CD4-positive, alpha-beta T cell treated with Interleukin-2 at 100 ng/mL for 4 hours (primary cell): ENCODE data around the gene EEIG1.

Experiments
- DNase-seq: peaks from one replicate; pipeline ENCODE4 v3.0.0-alpha.2; 2020; ENCODE audit warnings: low spot score

Gene EEIG1

DNA sequence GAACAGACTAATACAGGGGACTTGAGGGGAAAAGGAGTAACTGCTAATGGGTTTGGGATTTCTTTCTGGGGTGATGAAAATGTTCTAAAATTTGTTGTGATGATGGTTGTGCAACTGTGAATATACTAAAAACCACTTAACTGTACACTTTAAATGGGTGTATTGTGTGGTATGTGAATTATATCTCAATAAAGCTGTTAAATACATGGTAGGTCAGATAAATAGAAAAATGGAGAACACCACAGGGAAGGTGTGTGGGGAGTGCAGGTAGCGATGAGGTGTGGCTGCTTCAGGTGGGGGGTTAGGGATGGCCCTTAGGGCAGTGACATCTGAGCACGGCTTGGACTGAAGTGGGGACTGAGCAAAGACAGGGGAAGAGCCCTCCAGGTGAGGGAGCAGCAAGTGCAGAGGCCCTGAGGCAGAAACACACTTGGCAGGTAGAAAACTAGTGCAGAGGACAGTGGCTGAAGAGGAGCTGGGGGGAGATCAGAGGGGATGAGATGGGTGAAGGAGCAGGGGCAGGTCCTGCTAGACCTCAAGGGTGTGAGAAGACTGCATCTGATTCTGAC, 20.9 kb downstream of the EEIG1 start:
- DNase-seq = no peak

DNA sequence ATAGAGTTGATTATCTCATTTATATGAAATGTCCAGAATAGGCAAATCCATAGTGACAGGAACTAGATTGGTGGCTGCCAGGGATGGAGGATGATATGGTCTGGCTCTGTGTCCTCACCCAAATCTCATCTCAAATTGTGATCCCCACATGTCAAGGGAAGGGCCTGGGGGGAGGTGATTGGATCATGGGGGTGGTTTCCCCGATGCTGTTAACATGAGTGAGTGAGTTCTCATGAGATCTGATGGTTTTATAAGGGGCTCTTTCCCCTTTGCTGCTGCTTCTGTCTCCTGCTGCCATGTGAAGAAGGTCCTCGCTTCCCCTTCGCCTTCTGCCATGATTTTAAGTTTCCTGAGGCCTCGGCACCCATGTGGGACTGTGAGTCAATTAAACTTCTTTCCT, 21.4 kb downstream of the EEIG1 start:
- no peak for DNase-seq

DNA sequence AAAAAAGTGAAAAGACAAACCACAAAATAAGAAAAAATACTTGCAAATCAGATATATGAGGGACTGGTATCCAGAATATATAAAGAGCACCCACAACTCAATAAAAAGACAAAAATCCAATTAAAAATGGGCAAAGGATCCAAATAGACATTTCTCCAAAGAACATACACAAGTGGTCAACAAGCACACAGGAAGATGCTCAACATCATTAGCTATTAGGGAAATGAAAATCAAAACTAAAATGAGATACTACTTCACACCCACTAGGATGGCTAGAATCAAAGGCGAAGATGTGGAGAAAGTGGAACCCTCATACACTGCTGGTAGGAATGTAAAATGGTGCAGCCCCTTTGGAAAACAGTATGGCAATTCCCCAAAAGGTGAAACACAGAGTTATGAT, 22.1 kb downstream of the EEIG1 start:
- no peak for DNase-seq

DNA sequence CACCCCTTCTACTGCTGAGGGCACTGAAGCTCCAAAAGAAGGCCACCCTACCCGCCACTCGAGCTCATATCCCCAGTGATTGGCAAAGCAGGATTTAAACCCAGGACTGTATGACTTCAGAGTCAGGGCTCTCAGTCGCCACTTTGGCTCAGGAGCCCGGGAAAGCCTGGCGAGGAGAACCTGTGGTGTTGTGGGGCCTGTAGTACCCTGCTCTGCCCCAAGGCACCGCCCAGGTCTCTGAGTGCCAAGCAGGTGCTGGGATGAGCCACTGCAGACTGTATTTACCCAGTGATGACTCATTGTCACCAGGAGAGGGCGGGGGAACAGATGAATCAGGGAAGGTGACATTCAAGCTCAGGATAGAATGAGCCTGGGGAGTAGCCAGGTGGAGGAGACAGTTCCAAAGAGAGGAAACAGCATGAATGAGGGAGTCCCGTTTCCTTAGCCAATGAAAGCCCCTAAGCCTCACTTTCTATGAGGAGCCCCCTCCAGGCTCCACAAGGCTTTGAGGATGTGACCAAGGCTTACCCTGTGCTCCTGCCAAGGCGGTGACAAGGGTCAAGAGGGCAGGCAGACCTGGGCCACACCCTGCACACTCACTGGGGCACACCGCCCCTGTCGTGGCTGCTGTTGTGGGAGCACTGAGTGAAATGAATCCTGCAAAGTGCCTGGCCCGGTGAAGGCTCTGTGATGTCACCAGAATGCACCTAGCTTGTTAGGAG, 25.3 kb downstream of the EEIG1 start:
- peak; percentile 91 for DNase-seq

GRCh38 chr9:127954831-127955293, 25.9 kb downstream of the EEIG1 start:
- DNase-seq = no peak

- no peak for DNase-seq
Observed at GRCh38 chr9:127953768-127954505, 26.9 kb downstream of the EEIG1 start.

- DNase-seq = no peak
Observed at GRCh38 chr9:127953154-127953553, 27.6 kb downstream of the EEIG1 start.

GRCh38 chr9:127950513-127951289, 30.1 kb downstream of the EEIG1 start:
- DNase-seq = no peak

GRCh38 chr9:127949827-127950512, 30.8 kb downstream of the EEIG1 start:
- DNase-seq = no peak

DNA sequence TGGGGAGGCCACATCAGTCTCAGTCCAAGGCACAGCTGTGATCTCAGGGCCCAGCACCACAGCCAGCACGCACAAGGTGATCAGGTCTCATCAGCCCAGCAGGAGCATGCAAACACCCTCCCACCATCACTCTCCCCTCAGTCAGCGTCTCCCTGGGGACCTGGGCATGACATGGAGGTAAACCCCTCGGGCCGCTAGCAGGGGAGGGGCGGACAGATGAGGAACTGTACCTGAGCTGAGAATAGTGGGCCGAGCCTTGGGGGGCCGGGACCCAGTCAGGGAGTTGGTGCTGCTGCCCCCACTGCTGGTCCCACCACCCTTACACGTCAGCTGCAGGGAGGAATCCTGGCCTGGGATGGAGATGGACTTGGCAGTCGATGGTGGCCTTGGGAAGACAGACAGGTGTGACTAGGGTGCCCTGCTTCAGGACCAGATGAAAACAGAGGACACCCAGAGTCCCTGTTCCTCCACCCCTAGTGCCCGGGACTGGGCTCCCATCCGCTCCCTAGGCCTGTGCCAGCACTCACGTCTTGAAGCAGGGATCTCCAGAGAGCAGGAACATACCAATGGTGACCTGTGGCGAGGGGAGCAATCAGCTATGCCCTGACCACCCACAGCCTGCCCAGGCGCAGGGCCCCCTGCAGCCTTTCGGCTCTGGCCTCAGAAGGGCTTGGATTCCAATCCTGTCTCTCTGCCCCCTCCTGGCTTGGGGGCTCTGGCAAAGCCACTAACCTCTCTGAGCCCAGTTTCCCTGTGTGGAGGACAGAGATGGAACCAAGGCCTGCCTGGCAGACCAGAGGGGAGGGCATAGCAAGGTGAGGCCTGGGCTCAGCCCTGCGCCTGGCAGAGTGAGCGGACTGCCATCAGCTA, 32.7 kb downstream of the EEIG1 start:
- DNase-seq = no peak

DNA sequence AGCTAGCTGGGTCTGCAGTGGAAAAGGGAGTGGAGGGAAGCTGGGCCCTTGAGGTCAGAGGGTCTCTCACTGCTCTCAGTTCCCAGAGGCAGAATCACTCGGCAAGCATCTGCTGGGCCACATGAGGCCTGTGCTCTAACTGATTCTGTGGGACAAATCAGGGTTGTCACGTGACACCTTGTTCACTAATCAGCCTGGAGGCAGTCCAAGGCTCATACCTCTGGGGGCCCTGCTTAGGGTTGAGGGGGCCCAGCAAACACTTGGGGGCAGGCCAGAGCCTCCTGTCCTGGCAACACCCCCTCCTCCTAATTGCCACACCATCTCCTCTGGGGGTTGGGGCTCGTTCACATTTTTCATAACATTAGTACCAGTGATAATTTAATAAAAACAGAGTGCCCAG, 34.1 kb downstream of the EEIG1 start:
- no peak for DNase-seq

- DNase-seq = no peak
Observed at GRCh38 chr9:127945942-127946341, 34.8 kb downstream of the EEIG1 start.

DNA sequence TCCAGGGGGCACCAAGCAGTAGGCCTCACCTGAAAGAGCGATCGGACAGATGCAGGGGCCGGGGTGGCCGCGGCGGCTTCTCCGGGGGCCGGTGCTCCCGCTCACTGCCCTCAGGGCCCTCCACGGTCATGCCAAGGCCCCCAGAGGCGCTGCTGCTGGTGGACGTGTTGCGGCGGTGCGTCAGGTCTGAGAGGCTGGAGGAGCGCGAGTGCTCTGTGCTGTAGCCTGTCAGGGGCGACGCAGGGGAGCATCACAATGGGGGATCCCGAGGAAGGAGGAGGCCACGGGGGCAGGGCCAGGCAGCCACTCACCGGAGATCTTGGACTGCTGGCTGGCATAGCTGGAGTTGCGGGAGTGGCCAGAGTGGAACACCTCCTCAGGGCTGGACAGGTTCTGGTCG, 35.5 kb downstream of the EEIG1 start:
- no peak for DNase-seq

- DNase-seq = no peak
Observed at GRCh38 chr9:127944586-127945218, 36.1 kb downstream of the EEIG1 start.

GRCh38 chr9:127943731-127944144, 37.1 kb downstream of the EEIG1 start:
- peak; percentile 72 for DNase-seq

DNA sequence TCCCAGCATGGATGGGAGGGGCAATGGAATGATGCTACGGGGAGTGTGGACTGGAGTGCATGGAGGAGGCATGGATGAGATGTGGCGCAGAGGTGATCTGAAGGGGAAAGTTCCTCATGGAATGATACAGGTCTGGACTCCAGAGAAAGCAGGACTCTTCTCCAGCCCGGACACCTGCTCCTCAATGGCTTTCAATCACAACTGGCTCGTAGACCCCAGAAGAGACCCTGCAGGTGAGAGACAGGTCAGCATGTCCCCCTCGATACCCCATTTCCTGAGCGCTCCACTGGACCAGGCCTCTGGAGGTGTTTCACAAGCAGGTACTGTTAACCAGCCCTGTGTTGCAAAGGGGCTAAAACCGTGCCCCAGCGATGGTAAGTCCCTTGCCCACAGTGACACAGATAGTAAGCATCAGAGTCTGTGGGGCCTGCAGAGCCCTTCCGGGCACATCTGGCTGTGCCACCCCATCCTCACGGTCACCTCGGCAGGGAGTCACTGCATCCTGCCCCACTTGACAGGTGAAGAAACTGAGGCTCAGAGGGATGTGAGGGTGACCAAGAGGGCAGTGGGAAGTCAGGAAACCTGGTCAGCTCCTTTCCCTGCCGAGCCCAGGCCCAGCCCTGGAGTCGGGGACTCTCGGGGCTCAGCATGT, 37.7 kb downstream of the EEIG1 start:
- DNase-seq = no peak

DNA sequence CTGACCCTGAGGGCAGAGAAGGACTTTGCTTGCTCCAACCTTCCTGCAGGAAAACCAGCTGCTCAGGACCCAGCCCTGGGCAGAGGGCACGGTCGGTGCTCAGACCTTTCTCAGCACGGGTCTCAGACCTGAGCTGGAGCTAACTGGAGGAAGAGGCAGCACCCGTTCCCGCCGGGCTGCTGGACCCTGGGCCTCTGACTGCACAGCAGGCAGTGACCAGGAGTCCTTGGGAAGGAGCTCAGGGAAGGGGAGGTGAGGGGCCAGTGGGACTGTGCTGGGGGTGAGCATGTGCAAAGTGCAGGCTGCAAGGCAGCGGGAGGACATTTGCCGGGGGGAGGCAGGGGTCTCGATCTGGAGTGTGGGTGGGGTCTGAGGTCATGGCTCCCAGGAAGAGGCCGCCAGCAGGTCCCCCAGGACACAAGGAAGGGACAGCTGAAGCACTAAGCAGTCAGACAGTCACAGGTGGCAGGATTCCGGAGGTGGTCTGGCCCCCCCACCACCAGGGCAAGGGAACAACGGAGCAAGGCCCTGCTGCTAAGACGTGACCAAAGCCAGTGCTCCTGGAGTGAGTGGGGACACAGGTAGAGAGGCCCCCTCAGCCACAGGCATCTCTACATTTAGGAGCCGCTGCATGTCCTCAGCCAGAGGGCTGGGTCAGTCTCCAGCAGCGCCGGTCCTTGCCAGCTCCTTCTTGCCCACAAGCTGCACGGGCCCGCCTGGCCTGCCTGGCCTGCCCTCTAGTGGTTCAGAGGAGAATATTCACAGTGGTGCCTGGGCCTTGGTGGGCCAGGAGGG, 38.4 kb downstream of the EEIG1 start:
- DNase-seq = peak; percentile 51

DNA sequence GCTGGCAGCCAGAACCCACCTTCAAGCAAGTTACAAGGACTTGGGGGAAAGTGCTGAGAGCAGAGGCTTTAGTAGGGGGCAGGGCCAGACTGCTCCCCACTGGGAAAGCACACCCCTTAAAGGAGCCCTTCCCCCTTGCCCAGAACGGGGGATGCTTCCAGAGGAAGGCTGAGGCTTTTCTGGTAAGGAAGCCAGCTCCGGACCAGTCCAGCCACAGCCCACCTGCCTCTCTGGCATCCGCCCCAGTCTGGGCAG, 38.9 kb downstream of the EEIG1 start:
- DNase-seq = no peak
